Psoas muscle (tissue), 8 donors: ENCODE measurements around the gene NOS2. TPM values are rescaled to one million over a fixed set of nuclear protein-coding genes. Genes with fewer than 3 reads are reported as not detected.
"Not testable (repeated sequence)": the region's sequence is repeated elsewhere in the genome, so short reads cannot be mapped to it uniquely, and the experiment has no call there.

Experiments
- ATAC-seq, 4 donors: fragments of 200-7000 bp; cut with Tn5 transposase; one replicate each; pipeline ENCODE4 v1.9.1; 2020; ENCODE audit warnings: moderate library complexity in 3 of 4, mild to moderate bottlenecking in 2 of 4
- DNase-seq, 2 donors: peaks; one replicate each; pipeline ENCODE4 v3.0.0-alpha.2; 2020
- H3K27ac ChIP-seq: fragments of 200-600 bp; one replicate; pipeline ENCODE4 v1.8.0; 2022
- H3K27me3 ChIP-seq, 3 donors: fragments of 200-600 bp in 1 of 3; one replicate each; pipeline versions ENCODE4 v1.6.1 to v1.8.0; 2013 to 2022; ENCODE audit warnings: low read length in 2 of 3, mild to moderate bottlenecking in 2 of 3, moderate library complexity in 1 of 3; ENCODE audit not compliant: insufficient read depth in 3 of 3
- H3K36me3 ChIP-seq, 2 donors: fragments of 200-600 bp in 1 of 2; one replicate each; pipeline versions ENCODE4 v1.6.1 to v1.8.0; 2013 to 2022; ENCODE audit warnings: low read depth in 1 of 2, mild to moderate bottlenecking in 1 of 2, moderate library complexity in 1 of 2; ENCODE audit not compliant: insufficient read depth in 1 of 2
- H3K4me1 ChIP-seq: fragments of 200-600 bp; one replicate; pipeline ENCODE4 v1.8.0; 2022
- H3K4me3 ChIP-seq: fragments of 200-600 bp; one replicate; pipeline ENCODE4 v1.8.0; 2022; ENCODE audit warnings: mild to moderate bottlenecking
- H3K9me3 ChIP-seq: fragments of 200-600 bp; one replicate; pipeline ENCODE4 v1.8.0; 2022
- CTCF ChIP-seq: fragments of 200-600 bp; IDR thresholded peaks from one replicate; pipeline ENCODE4 v1.8.0; 2022; ENCODE audit warnings: antibody characterized with exemption
- WGBS, 3 donors: extraction: QIAGEN DNeasy Blood & Tissue Kit; methylation state at CpG; one replicate each; pipeline versions ENCODE4 v1.1.6 to v1.1.7; 2013; 5-methylcytosine and 5-hydroxymethylcytosine counted together
- intact Hi-C, 2 donors: fragments of 100-400 bp; cut with DNase I; formaldehyde crosslinking; loops; one replicate each; pipeline versions ENCODE4 v1.11.0 to v1.14.2; 2022
- polyA plus RNA-seq, 3 donors: library from polyadenylated mRNA; stranded (reverse); fragments of 200-250 nt; gene quantifications; one replicate each; pipeline ENCODE4 v1.2.3, GENCODE V29; 2013
- total RNA-seq, 4 donors: library from RNA; stranded (reverse); fragmentation: NEBNext Ultra II Directional in 2 of 4; extraction: Animal tissue kit (Norgen Biotek cat#: 25700) in 2 of 4; gene quantifications; one replicate each; pipeline versions ENCODE4 v1.2.1 to v1.2.4, GENCODE V29; 2021 to 2023
- donor health status: healthy with polysubstance abuse.
- donor health status: DM: no; HTN: no; CAD: no; lungs with moderate emphysema.
- donor health status: Bipolar disorder and iron deficiency.
- donor health status: healthy.
- donor health status: DM: yes; HTN: yes; CAD: no.
- donor health status: DM: no; HTN: no; CAD: no.
- donor health status: DM: no; HTN: no; CAD: no.
- donor health status: DM: yes; HTN: yes; CAD: no.

Gene NOS2
- total and polyA plus RNA-seq, 7 donors: 0.06 to 0.79 (median 0.14) TPM

- Histone ChIP-seq H3K36me3 (no peaks in the 10 kb centered on the region), H3K4me3 (no peak overlapping the region), H3K27me3 (no peaks in the 10 kb centered on the region), H3K4me1 (no peaks in the 10 kb centered on the region), H3K27ac (no peak overlapping the region), H3K9me3 (peaks cover 2% of the 10 kb centered on the region)
- intact Hi-C loops: no loop called here
- WGBS, 3 donors: 91 to 95% (median 92%) methylated on average over 4 of the region's 4 CpGs
- ATAC-seq (no peak), DNase-seq (no peak)
- no peak for TF ChIP-seq CTCF
These were observed 24.4 kb upstream of the NOS2 start for GRCh38 chr17:27824745-27825144.

GRCh38 chr17:27824176-27824715, 23.9 kb upstream of the NOS2 start:
- Histone ChIP-seq H3K36me3 (no peaks in the 10 kb centered on the region), H3K9me3 (peaks cover 2% of the 10 kb centered on the region), H3K4me1 (no peaks in the 10 kb centered on the region), H3K27ac (no peak overlapping the region), H3K27me3 (no peaks in the 10 kb centered on the region), H3K4me3 (no peak overlapping the region)
- ATAC-seq (no peak), DNase-seq (no peak)
- TF ChIP-seq CTCF: no peak
- intact Hi-C loops: no loop called here
- 40 to 61% (median 53%) methylated on average over 3 of the region's 3 CpGs for WGBS, 3 donors

- H3K36me3 ChIP-seq, H3K4me1 ChIP-seq, H3K9me3 ChIP-seq, intact Hi-C loops, H3K4me3 ChIP-seq, H3K27me3 ChIP-seq, DNase-seq, ATAC-seq, H3K27ac ChIP-seq: not testable (repeated sequence)
- 84 to 98% (median 89%) methylated on average over 10 of the region's 10 CpGs for WGBS, 3 donors
These were observed 21.8 kb upstream of the NOS2 start for GRCh38 chr17:27822108-27822507.

- no peaks in the 10 kb centered on the region for H3K4me1 ChIP-seq
- TF ChIP-seq CTCF: no peak
- ATAC-seq (no peak), DNase-seq (no peak)
- intact Hi-C loops: no loop called here
- H3K4me3 ChIP-seq: no peak overlapping the region
- no peak overlapping the region for H3K27ac ChIP-seq
- no peaks in the 10 kb centered on the region for H3K36me3 ChIP-seq
- peaks cover 2% of the 10 kb centered on the region for H3K9me3 ChIP-seq
- no peaks in the 10 kb centered on the region for H3K27me3 ChIP-seq
- WGBS, 3 donors: 92 to 97% (median 96%) methylated on average over 3 of the region's 3 CpGs
These were observed 21.0 kb upstream of the NOS2 start for GRCh38 chr17:27821318-27821717.

- no peak for DNase-seq
- H3K4me3 ChIP-seq: no peak overlapping the region
- intact Hi-C loops: no loop called here
- 50 to 65% (median 52%) methylated on average over 1 of the region's 1 CpG for WGBS, 3 donors
- no peaks in the 10 kb centered on the region for H3K36me3 ChIP-seq
- no peak overlapping the region for H3K27ac ChIP-seq
- H3K9me3 ChIP-seq: peaks cover 2% of the 10 kb centered on the region
- no peaks in the 10 kb centered on the region for H3K4me1 ChIP-seq
- H3K27me3 ChIP-seq: no peaks in the 10 kb centered on the region
- no peak for TF ChIP-seq CTCF
- no peak for ATAC-seq
These were observed 18.8 kb upstream of the NOS2 start for GRCh38 chr17:27819145-27819544.
